Left kidney (tissue), 2 donors: Measurements from ENCODE around the gene RFX6. TPM values are rescaled to one million over a fixed set of nuclear protein-coding genes. Genes with fewer than 3 reads are reported as not detected.

Experiments
- DNase-seq: peaks from one replicate; pipeline ENCODE4 v3.0.0-alpha.2; 2013
- polyA plus RNA-seq: library from polyadenylated mRNA; unstranded; fragments of 120-200 nt; gene quantifications from one replicate; pipeline ENCODE4 v1.2.1, GENCODE V29; 2013; ENCODE audit not compliant: insufficient read length

RFX6 gene
- polyA plus RNA-seq, 1 donor = not detected

- DNase-seq = no peak
These were observed 96.9 kb downstream of the RFX6 start for GRCh38 chr6:116973976-116974375.

GRCh38 chr6:116974526-116975316, 97.7 kb downstream of the RFX6 start:
- no peak for DNase-seq

GRCh38 chr6:116975600-116975999, 98.6 kb downstream of the RFX6 start:
- DNase-seq = no peak

GRCh38 chr6:116979560-116979959, 102.5 kb downstream of the RFX6 start:
- no peak for DNase-seq

Other genes with a start within 250 kb of the RFX6 start
- 17.0 TPM for gene ZUP1, start 208.5 kb upstream of the RFX6 start, polyA plus RNA-seq
- gene KPNA5, start 196.0 kb upstream of the RFX6 start, polyA plus RNA-seq = 22.6 TPM
- gene FAM162B, start 111.5 kb upstream of the RFX6 start, polyA plus RNA-seq = 4.0 TPM
- gene GPRC6A, start 48.2 kb upstream of the RFX6 start, polyA plus RNA-seq = 0.18 TPM